ENCODE results near the gene ATXN1. TPM values are rescaled to one million over a fixed set of nuclear protein-coding genes. Genes with fewer than 3 reads are reported as not detected.

Gene ATXN1
- total RNA-seq, 4 donors from 2014 or later: 24.9 to 48.0 (median 36.8) TPM

DNA sequence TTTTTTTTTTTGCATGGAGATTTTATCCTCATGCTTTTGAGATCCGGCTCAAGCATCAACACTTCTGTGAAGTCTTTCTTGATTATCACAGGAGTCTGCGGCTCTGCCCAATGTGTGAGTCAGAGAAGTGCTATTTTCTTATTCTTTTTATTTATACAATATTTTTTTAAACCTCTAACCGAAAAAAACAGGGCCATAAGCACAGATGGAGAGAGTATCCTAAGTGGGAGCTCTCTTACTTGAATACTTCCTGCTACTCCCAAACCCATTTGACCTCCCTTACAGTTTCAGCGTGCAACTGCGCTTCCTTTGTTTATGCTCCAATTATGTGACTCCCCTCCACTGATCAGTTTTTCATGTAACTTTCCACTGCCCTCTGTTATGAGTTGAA lies 8.7 kb upstream of the ATXN1 start:
- peak overlapping the region in 1 of 4 donors; percentile 33 for H3K27ac ChIP-seq
- no peak for DNase-seq (ENCODE audit: low spot score in 2 of 2)
- no peaks in the 10 kb centered on the region for H3K27me3 ChIP-seq
- H3K4me3 ChIP-seq: no peak overlapping the region
- H3K4me1 ChIP-seq: peaks cover 0 to 34% (median 16%) of the 10 kb centered on the region in 4 donors
- H3K9me3 ChIP-seq: no peaks in the 10 kb centered on the region
- 45 to 47% methylated on average over 5 of the region's 5 CpGs for WGBS, 2 donors
- H3K36me3 ChIP-seq: no peaks in the 10 kb centered on the region
- no peak for TF ChIP-seq POLR2A (IDR thresholded peaks at IDR 0.05)
- no peak for TF ChIP-seq CTCF (IDR thresholded peaks at IDR 0.05)
- no peak for TF ChIP-seq EP300 (IDR thresholded peaks at IDR 0.05)

DNA sequence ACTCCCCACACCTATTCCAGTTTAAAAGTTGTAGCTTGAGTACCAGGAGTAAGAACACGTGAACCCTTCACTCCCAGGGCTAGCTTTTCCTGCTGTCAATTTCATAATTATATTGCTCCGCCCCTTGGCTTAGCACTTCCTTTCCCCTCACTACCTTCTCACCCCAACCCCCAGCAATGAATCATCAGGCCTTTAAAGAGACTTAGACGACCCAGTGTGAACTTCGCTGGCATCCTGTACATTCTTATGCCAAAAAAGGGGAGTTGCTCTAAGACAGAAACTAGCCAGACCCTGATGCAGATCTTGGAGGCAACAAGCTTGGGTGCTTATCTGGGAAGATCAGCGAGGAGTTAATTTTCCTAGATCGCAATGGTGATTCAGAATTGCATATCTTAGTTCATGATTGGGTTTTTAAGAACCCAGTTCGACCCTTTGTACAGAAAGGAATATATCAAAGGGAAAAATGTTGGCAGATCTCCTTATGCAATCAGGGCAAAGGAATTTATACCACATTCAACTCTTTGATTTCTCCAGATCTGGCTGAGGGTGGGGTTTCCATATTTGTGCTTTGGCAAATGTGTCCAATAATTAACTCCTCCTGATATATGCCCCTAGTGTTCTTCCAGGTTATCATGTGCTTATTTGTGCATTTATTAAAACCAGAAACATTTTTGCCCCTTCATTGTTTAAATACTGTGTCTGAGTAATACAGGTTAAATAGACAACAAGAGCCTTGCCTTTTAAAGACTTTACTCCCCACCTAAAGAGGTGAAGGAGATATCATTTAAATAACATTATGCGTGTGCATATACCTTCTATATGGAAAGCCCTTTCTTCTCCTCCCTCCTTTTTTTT lies 8.1 kb upstream of the ATXN1 start:
- H3K27ac ChIP-seq: peak overlapping the region in 2 of 4 donors; percentile 17 to 46
- WGBS, 2 donors: 32 to 36% methylated on average over 8 of the region's 8 CpGs
- no peak for TF ChIP-seq POLR2A (IDR thresholded peaks at IDR 0.05)
- TF ChIP-seq CTCF (IDR thresholded peaks at IDR 0.05): no peak
- peak in 1 of 2 donors; percentile 34 for TF ChIP-seq EP300 (IDR thresholded peaks at IDR 0.05)
- no peaks in the 10 kb centered on the region for H3K27me3 ChIP-seq
- peaks cover 0 to 34% (median 16%) of the 10 kb centered on the region in 4 donors for H3K4me1 ChIP-seq
- H3K36me3 ChIP-seq: no peaks in the 10 kb centered on the region
- no peak for DNase-seq (ENCODE audit: low spot score in 2 of 2)
- no peaks in the 10 kb centered on the region for H3K9me3 ChIP-seq
- no peak overlapping the region for H3K4me3 ChIP-seq

DNA sequence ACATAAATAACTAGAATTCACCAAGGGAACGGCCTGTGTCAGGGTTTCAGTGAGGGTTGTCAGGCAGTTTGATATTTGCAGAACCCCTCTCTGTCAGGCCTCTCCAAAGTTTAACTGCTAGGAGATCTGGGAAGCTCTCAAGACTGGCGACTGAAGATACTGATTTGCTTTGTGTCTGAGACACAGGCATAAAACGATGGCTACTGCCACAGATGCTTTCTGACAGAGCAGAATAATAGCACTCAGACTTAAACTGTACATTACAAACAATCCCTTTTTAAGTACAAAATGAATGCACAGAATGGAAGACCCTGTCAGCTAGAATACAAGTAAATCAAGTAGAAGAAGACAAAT lies 7.2 kb upstream of the ATXN1 start:
- H3K4me3 ChIP-seq: no peak overlapping the region
- H3K27ac ChIP-seq: peak overlapping the region in 1 of 4 donors; percentile 32
- H3K36me3 ChIP-seq: no peaks in the 10 kb centered on the region
- peaks cover 0 to 35% (median 16%) of the 10 kb centered on the region in 4 donors for H3K4me1 ChIP-seq
- TF ChIP-seq EP300 (IDR thresholded peaks at IDR 0.05): no peak
- TF ChIP-seq CTCF (IDR thresholded peaks at IDR 0.05): no peak
- no peak for TF ChIP-seq POLR2A (IDR thresholded peaks at IDR 0.05)
- WGBS, 2 donors: 25 to 39% methylated on average over 3 of the region's 3 CpGs
- H3K27me3 ChIP-seq: no peaks in the 10 kb centered on the region
- H3K9me3 ChIP-seq: no peaks in the 10 kb centered on the region
- DNase-seq (ENCODE audit: low spot score in 2 of 2): no peak

DNA sequence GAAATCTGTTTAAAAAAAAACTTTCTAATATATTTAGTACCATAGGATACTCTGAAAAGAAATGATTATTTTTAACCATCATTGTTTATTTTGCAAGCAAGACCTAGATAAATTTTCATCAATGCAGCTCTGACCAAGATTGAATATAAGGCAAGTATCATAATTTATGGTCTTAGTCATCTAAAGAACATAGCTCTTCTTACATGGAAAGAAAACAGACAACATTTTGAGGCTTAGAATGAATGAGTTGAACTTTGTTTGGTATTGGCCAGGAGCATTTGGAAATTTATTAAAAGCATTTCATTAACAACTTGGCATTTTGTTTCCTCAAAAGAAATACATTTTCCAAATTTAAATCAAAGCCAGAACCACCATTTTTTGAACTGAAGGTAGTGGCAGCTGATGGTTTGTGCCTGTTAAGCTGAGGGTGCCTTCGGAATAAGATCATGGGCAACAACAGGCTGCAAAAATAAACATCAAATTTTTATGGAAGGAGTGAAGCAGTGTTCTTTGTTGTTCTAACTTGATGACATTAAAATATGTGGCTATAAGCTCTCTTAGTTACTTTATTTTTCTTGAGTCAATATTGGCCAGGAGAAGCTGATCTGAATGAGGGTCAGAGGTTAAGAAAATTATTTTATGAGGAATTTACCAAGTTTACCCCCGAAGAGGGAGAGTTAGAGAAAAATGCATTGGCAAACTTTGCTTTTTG lies 6.7 kb upstream of the ATXN1 start:
- Histone ChIP-seq H3K36me3 (no peaks in the 10 kb centered on the region), H3K4me3 (no peak overlapping the region), H3K4me1 (peaks cover 0 to 39% (median 16%) of the 10 kb centered on the region in 4 donors), H3K27ac (peak overlapping the region in 1 of 4 donors; percentile 32), H3K27me3 (no peaks in the 10 kb centered on the region), H3K9me3 (no peaks in the 10 kb centered on the region)
- 42 to 44% methylated on average over 2 of the region's 2 CpGs for WGBS, 2 donors
- TF ChIP-seq POLR2A (IDR thresholded peaks at IDR 0.05) (no peak), CTCF (IDR thresholded peaks at IDR 0.05) (no peak), EP300 (IDR thresholded peaks at IDR 0.05) (no peak)
- no peak for DNase-seq (ENCODE audit: low spot score in 2 of 2)
